Ramos (cell line): ENCODE data around the gene HAO2.
"Not testable (repeated sequence)": the region's sequence is repeated elsewhere in the genome, so short reads cannot be mapped to it uniquely, and the experiment has no call there.

Experiments used
- in situ Hi-C: fragments of 300-500 bp; cut with MboI; formaldehyde crosslinking; loops from one replicate; pipeline ENCODE4 v1.14.3; 2022; ENCODE audit warnings: low sequenced_read_pairs; ENCODE audit not compliant: unreplicated experiment

The HAO2 gene

GRCh38 chr1:119368554-119368953 is at the start of gene HAO2:
Gene HAO2 (plus strand): TSS chr1:119368785. CDS start chr1:119381086, 12,301 bp downstream.
- in situ Hi-C loops = no loop called here

- in situ Hi-C loops = no loop called here
Measured at GRCh38 chr1:119320100-119320499, 48.5 kb upstream of the HAO2 start.

GRCh38 chr1:119321666-119322419 is 46.7 kb upstream of the HAO2 start:
- in situ Hi-C loops = no loop called here

- in situ Hi-C loops = no loop called here
Measured at GRCh38 chr1:119323216-119323982, 45.2 kb upstream of the HAO2 start.

DNA sequence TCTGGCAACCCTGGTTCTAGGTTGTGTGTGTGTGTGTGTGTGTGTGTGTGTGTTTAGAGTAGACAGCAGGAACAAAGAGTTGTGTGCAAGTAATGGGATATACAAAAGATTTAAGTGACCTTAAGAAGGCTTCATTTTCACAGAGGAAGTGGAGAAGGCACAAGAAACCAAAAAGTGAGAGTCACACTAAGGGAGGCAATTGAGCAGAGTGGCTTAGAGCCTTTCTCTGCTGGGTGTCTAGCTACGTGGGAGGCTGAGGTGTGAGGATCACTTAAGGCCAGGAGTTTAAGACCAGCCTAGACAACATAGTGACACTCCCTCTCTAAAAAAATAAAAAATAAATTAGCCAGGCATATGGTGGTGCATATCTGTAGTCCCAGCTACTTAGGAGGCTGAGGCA is 44.4 kb upstream of the HAO2 start:
- in situ Hi-C loops = no loop called here

DNA sequence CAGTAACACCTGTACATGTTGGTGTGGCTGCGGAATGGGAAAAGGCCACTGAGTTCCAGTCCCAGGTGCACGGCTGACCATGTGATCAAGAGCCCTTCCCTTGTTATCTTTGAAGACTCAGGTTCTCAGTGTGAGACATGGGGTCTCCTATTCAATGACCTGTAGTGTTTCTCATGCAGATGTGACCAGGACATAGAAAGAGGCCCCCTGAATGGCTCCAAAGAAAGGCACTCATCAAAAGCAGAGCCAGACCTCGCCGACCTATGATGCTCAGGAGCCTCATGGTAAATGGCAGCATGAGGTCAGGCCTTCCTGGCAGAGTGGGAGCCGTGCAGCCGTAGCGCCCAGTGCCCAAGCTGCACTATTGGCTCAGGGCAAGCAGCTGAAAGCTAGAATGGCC is 42.3 kb upstream of the HAO2 start:
- in situ Hi-C loops = no loop called here

DNA sequence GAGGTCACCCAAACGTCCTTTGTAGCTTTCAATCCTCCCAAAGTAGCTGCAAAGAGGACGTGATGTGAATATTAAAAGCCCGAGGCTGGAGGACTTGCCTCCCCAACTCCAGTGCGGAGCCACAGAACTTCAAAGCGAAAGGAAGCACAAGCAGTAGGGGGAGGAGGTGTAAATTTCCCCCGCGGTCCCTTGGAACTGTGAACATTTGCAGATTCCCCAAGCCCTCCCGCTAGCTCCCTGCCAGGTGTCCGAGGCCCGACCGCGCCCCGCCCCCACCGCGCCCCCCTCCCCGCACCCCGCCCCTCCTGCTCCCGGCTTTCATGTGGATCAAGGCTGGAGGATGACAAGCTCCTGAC is 41.5 kb upstream of the HAO2 start:
- in situ Hi-C loops = no loop called here

DNA sequence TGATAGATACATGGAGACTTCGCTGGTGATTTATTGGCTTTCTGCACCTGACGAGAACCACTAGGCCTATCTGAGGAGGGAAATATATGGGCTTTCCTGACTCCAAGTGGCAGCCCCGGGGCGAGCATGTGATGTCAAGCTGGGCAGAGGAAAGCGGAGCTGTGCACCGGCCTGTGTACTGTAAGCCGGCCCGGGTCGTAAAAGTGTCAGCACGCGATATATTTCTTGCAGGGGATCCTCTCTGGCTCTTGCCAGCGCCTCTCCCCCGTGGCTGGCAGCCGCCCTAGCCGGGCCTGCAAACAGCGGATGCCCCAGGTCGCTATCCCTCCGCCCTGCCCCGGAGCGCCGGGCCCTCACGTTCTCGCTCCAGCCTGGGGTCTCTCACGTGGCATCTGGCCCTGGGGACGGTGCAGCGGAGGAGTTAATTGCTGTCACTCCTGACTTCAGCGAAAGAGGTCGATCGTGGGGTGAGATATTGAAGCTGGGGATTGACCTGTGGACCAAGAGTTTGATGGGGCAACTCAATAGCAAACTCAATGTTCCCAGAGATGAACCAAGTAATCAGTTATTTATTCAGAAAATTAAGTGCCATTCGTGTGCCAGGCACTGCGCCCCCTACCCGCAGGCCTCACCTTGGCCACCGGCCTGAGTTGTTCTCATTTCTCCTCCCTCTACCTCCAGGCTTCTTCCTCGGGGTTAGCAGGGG is 41.0 kb upstream of the HAO2 start:
- in situ Hi-C loops = no loop called here

DNA sequence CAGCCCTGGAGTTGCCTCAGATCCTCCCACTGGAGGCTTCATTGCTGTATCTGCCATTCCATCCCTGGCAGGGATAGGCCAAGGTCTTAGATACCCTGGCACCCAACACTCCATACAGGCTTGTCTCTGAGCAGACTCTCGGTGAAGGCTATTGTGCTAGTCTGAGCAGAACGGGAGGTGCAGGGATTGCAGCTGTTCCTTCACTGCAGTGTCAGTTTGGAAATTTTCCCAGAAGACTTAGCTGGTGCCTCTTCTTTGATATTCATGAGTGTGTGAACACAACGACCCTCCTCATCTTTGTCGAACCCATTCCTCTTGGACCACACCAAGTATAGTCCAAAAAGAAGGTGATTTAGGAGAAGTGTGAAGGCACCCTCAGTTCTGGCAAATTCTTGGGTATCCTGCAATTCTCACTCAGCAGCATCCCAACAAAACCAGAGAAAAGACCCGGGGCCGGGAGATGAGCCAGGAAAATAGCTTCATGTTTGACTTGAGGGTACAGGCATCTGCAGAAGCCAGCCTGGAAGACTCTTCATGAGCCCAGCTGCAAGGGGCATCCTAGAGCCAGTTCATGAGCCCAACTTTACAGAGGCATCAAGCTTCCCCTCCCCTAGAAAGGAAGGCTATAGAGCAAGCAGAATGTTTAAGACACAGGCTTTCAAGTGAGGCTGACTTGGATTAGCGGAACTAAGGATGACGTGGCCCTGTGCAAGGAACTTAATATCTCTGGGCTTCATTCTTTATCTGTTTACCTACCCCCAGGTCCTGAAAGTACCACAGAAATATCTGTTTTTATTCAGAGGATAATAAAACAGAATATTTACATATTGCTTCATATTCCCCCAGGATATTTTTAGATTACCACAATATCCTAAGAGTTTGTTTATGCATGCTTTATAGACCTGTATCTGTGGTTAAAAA is 38.8 kb upstream of the HAO2 start:
- in situ Hi-C loops = no loop called here

DNA sequence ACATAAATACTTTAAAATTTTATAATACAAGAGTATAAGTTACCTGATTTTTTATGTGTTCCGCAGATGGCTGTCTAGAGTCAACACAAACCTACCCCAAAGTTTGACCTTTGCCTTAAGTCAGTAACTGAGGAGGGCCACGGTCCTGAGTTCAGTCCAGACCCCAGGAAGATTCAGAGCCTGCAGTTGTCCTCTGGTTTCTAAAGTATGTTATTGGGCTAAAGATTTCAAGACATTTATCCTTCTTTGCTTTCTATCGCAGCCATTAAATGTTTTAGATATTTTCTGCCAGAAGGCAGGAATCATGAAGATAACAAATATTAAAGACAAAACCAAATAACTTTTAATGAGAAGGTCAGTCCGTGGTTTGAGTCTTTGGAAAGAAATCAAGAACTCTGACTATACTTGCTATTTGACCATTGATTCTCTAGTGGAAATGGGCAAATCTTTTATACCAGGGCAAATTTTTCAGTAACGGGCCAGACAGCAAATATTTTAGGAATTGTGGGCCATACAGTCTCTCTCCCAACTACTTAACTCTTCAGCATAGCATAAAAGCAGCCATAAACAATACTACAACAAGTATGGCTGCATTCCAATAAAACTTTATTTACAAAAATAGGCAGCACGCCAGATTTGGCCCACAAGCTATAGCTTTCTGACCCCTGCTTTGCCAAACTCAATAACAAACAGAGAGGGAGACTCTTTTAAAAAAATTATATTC is 38.0 kb upstream of the HAO2 start:
- in situ Hi-C loops = no loop called here

DNA sequence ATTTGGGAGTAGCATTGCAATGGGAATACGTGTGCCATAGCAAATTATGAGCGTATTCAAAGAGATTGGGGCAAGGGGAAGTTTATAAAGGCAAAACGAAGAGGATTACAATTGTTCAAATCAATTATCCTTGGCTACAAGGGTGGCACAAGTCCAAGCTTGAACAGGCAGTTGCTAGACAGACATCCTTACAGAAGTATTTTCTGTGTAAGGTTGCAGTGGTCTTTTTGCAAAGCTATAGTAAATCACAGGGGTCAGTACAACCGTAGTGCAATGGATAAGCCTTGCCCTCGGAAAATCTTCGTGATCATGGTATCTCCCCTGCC is 37.4 kb upstream of the HAO2 start:
- in situ Hi-C loops = no loop called here

DNA sequence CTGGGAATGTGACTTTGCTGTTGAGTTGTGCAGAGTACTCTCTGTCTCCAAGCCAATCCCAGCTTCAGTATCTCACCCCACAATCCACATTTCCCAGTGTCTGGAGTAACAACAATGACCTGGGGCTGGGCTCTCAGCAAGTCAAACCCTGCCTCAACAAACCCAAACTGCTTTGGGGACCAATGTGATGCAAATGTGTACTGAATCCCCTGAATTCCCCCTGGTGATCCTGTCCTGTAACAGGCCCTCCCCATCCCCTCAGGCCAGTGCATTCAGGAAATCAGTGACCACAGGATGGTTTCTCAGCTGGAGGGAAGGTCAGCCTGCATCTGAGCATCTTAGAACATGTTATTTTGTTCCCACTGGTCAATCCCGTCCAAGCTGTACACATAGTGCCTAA is 36.7 kb upstream of the HAO2 start:
- in situ Hi-C loops = no loop called here

- in situ Hi-C loops = no loop called here
Measured at GRCh38 chr1:119332622-119333021, 36.0 kb upstream of the HAO2 start.

- in situ Hi-C loops = no loop called here
Measured at GRCh38 chr1:119333163-119333896, 35.3 kb upstream of the HAO2 start.

DNA sequence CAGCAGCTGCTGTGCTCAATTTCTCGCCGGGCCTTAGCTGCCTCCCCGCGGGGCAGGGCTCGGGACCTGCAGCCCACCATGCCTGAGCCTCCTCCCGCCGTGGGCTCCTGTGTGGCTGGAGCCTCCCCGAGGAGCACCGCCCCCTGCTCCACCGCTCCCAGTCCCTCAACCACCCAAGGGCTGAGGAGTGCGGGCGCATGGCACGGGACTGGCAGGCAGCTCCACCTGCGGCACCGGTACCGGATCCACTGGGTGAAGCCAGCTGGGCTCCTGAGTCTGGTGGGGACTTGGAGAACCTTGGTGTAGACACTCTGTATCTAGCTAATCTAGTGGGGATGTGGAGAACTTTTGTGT is 34.7 kb upstream of the HAO2 start:
- in situ Hi-C loops = not testable (repeated sequence)

- in situ Hi-C loops = no loop called here
Measured at GRCh38 chr1:119336848-119337247, 31.7 kb upstream of the HAO2 start.

DNA sequence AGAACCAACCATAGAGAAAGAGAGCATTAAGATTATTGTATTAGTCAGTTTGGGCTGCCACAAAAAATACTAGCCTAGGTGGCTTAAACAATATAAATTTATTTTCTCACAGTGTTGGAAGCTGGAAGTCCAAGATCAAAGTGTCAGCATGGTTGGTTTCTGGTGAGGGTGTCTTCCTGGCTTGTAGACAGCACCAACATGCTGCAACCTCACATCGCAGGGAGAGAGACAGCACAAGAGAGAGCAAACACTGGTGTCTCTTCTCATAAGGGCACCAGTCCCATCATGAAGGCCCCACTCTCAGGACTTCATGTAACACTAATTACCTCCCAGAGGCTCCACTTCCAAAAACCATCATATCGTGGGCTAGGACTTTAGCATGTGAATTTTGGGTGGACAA is 30.6 kb upstream of the HAO2 start:
- in situ Hi-C loops = no loop called here

DNA sequence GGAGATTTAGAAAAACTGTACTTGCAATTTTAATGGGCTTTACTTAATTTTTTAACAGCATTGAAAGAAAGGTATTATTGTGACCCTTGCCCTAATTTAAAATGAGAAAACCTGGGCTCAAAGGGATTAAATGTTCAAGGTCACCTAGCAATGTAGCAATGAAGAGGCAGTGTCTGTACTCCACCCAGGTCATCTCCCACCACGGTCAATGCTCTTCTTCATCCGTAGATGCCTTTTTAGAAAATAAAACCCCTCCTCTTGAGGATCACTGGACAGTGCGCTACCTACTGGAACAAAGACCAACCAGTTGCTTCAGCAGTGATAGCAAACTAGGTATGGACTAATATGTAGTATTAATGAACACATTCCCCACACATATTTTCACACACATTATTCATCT is 29.8 kb upstream of the HAO2 start:
- in situ Hi-C loops = no loop called here

- in situ Hi-C loops = no loop called here
Measured at GRCh38 chr1:119340861-119341261, 27.7 kb upstream of the HAO2 start.
